ENCODE results near the gene PTPN2. TPM values are rescaled to one million over a fixed set of nuclear protein-coding genes. Genes with fewer than 3 reads are reported as not detected.

PTPN2 gene
- total and polyA plus RNA-seq, 7 experiments from 2014 or later, result 55.8 to 92.2 (median 76.2) TPM

DNA sequence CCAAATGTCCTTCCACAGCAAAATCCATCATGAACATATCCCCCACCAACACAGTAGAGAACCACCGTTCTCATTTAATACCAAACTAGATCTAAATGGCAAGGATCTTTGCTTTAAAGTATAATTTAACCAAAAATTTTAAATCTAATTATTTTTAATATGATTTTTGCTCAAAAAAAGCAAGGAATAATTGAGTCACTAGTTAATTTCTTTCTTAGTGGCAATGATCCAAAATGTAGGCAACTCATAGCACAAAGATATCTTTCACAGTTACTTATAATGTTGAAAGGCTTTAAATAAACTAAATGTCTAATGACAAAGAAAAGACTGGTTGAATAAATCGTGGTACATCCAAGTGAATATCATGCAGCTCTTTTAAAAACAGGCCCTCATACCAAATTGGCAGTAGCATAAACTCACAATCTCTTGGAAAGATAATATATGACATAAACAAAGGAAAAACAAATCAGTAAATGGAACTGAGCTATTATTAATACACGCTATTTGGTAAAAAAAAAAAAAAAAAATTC, 20.3 kb downstream of the PTPN2 start:
- CTCF ChIA-PET, result interaction anchor here (0.6 kb wide), 2 partner anchors 55 to 473 kb away, joined by 3 read pairs; no protein-coding TSS in a partner anchor
- Mint-ChIP-seq H3K27me3 (no peaks in the 10 kb centered on the region), H3K9me3 (no peaks in the 10 kb centered on the region), H3K4me3 (peak overlapping the region in 2 of 10 donors; percentile 1 to 37), H3K36me3 (peaks cover 0 to 16% (median 6%) of the 10 kb centered on the region in 5 donors), H3K27ac (peak overlapping the region in 2 of 9 donors; percentile 7 to 31), H3K4me1 (peaks cover 31 to 70% (median 59%) of the 10 kb centered on the region in 7 donors)
- H3K27ac ChIP-seq (ENCODE audit: low read depth, low read length), result no peak overlapping the region
- H3K4me3 ChIP-seq (ENCODE audit: low read length), result no peak overlapping the region
- POLR2A ChIA-PET, result interaction anchor here (0.6 to 1.1 kb wide), 2 partner anchors 20 to 558 kb away, joined by 4 read pairs; no protein-coding TSS in a partner anchor
- no peaks in the 10 kb centered on the region for H3K36me3 ChIP-seq (ENCODE audit: control insufficient read depth in 2 of 3, insufficient read depth in 3 of 3, low read length in 3 of 3)
- no peak for DNase-seq
- no peaks in the 10 kb centered on the region for H3K27me3 ChIP-seq (ENCODE audit: control insufficient read depth in 2 of 2, insufficient read depth in 2 of 2, low read length in 2 of 2)
- peaks cover 3 to 10% of the 10 kb centered on the region in 2 donors for H3K4me1 ChIP-seq (ENCODE audit: control insufficient read depth in 2 of 2, insufficient read depth in 2 of 2, low read length in 2 of 2)
- intact Hi-C loops (cut with micrococcal nuclease), result no loop called here
- H3K9me3 ChIP-seq (ENCODE audit: control insufficient read depth in 2 of 3, low read length in 3 of 3), result no peaks in the 10 kb centered on the region
- ATAC-seq, result no peak

DNA sequence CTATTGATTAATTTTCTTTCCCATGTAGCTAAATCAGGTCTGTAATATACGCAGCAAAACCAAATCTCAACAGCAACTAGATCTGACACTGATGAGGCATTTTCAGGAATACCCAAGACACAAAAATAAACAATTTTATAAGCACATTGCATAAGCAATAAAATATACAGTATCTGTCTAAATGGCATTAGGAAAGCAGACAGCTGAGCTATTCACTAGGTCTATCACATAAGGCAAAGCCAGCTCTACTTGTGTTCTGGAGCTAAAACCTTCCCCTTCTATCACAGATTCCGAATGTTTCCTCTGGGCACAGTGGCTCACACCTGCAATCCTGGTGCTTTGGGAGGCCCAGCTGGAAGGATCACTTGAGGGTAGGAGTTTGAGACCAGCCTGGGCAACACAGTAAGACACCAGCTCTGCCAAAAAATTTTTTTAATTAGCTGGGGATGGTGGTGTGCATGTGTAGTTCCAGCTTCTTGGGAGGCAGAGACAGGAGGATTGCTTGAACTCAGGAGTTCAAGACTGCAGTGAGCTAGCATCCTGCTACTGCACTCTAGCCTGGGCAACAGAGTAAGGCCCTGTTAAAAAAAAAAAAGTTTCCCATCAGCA, 21.1 kb downstream of the PTPN2 start:
- peaks cover 3 to 13% of the 10 kb centered on the region in 2 donors for H3K4me1 ChIP-seq (ENCODE audit: control insufficient read depth in 2 of 2, insufficient read depth in 2 of 2, low read length in 2 of 2)
- ATAC-seq (no peak), DNase-seq (no peak)
- CTCF ChIA-PET, result interaction anchor here (0.6 kb wide), 3 partner anchors 56 to 555 kb away, joined by 3 to 4 read pairs (median 3); no protein-coding TSS in a partner anchor
- H3K36me3 ChIP-seq (ENCODE audit: control insufficient read depth in 2 of 3, insufficient read depth in 3 of 3, low read length in 3 of 3), result no peaks in the 10 kb centered on the region
- no peaks in the 10 kb centered on the region for H3K27me3 Mint-ChIP-seq
- no peaks in the 10 kb centered on the region for H3K27me3 ChIP-seq (ENCODE audit: control insufficient read depth in 2 of 2, insufficient read depth in 2 of 2, low read length in 2 of 2)
- peaks cover 0 to 18% (median 10%) of the 10 kb centered on the region in 5 donors for H3K36me3 Mint-ChIP-seq
- H3K27ac Mint-ChIP-seq, result peak overlapping the region in 7 of 9 donors; percentile 9 to 73 (median 51)
- no peak overlapping the region for H3K4me3 ChIP-seq (ENCODE audit: low read length)
- no peaks in the 10 kb centered on the region for H3K9me3 ChIP-seq (ENCODE audit: control insufficient read depth in 2 of 3, low read length in 3 of 3)
- no peak overlapping the region for H3K27ac ChIP-seq (ENCODE audit: low read depth, low read length)
- H3K9me3 Mint-ChIP-seq, result no peaks in the 10 kb centered on the region
- peak overlapping the region in 4 of 10 donors; percentile 1 to 10 (median 5) for H3K4me3 Mint-ChIP-seq
- POLR2A ChIA-PET, result interaction anchor here (0.6 to 0.8 kb wide), 3 partner anchors 21 to 559 kb away, joined by 3 to 4 read pairs (median 3); partner anchors contain the start of gene PTPN2
- H3K4me1 Mint-ChIP-seq, result peaks cover 31 to 77% (median 63%) of the 10 kb centered on the region in 7 donors
- intact Hi-C loops (cut with micrococcal nuclease), result no loop called here

DNA sequence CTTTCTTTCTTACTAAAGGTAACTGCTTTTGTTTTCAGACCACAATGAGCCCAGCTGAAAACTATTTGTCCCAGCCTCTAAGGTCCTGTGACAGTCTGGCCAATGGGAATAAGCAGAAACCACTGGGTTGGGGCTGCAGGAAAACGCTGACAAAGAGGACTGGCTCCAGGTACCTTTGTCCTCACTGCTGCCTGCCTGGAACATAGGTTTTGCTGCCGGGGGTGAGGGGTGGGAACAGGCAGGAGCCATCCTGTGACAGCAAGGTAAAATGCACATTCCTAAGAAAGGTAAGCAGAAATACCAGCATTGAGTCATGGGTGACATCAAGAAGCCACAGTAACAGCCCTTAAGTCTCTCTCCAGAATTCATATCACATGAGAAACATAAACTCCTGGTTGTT, 21.6 kb downstream of the PTPN2 start:
- Mint-ChIP-seq H3K27me3 (no peaks in the 10 kb centered on the region), H3K4me1 (peaks cover 31 to 77% (median 63%) of the 10 kb centered on the region in 7 donors), H3K9me3 (no peaks in the 10 kb centered on the region), H3K36me3 (peaks cover 0 to 16% (median 11%) of the 10 kb centered on the region in 5 donors), H3K27ac (peak overlapping the region in 6 of 9 donors; percentile 9 to 73 (median 44)), H3K4me3 (peak overlapping the region in 3 of 10 donors; percentile 5 to 10 (median 5))
- H3K4me1 ChIP-seq (ENCODE audit: control insufficient read depth in 2 of 2, insufficient read depth in 2 of 2, low read length in 2 of 2), result peaks cover 3 to 15% of the 10 kb centered on the region in 2 donors
- DNase-seq, result no peak
- intact Hi-C loops (cut with micrococcal nuclease), result no loop called here
- H3K4me3 ChIP-seq (ENCODE audit: low read length), result no peak overlapping the region
- CTCF ChIA-PET, result interaction anchor here (0.6 kb wide), 1 partner anchor 555 kb away, joined by 4 read pairs; no protein-coding TSS in a partner anchor
- no peak for ATAC-seq
- H3K27ac ChIP-seq (ENCODE audit: low read depth, low read length), result no peak overlapping the region
- H3K36me3 ChIP-seq (ENCODE audit: control insufficient read depth in 2 of 3, insufficient read depth in 3 of 3, low read length in 3 of 3), result no peaks in the 10 kb centered on the region
- no peaks in the 10 kb centered on the region for H3K9me3 ChIP-seq (ENCODE audit: control insufficient read depth in 2 of 3, low read length in 3 of 3)
- POLR2A ChIA-PET, result interaction anchor here (0.7 to 0.8 kb wide), 2 partner anchors 21 to 89 kb away, joined by 3 read pairs; partner anchors contain the start of gene PTPN2
- H3K27me3 ChIP-seq (ENCODE audit: control insufficient read depth in 2 of 2, insufficient read depth in 2 of 2, low read length in 2 of 2), result no peaks in the 10 kb centered on the region

DNA sequence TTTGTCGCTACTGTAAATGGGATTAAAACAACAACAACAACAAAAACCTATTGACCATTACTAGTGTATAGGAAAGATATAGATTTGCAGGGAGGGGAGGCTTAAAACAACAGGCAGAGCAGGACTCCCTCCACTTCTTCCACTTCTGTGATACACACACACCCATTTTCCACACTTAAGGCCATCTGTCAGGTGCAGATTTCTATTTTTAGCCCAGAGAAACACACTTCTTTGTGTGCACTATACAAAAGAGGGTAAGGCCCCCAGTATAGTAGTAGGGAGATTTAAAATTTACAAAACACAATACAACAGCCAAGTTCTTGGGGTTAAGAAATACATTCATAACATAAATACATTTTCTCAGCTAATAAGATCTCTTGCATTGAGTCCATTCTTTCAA, 22.4 kb downstream of the PTPN2 start:
- H3K27ac Mint-ChIP-seq, result peak overlapping the region in 5 of 9 donors; percentile 5 to 52 (median 43)

DNA sequence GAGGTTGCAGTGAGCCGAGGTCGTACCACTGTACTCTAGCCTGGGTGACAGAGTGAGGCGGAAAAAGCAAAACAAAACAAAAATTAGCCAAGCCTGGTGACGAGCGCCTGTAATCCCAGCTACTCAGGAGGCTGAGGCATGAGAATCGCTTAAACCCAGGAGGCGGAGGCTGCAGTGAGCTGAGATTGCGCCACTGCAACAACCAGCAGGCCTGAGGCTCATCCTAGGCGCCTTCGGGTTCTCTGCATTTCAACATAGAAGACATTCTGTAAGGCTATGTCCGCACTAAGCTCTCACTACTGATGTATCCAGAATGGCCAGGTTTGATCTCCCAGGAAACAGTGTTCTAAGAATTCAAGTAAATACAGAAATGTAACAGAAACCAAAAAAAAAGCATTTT, 23.5 kb downstream of the PTPN2 start:
- peaks cover 6 to 28% (median 20%) of the 10 kb centered on the region in 5 donors for H3K36me3 Mint-ChIP-seq
- intact Hi-C loops (cut with micrococcal nuclease), result no loop called here
- Histone ChIP-seq H3K27me3 (ENCODE audit: control insufficient read depth in 2 of 2, insufficient read depth in 2 of 2, low read length in 2 of 2) (no peaks in the 10 kb centered on the region), H3K36me3 (ENCODE audit: control insufficient read depth in 2 of 3, insufficient read depth in 3 of 3, low read length in 3 of 3) (peaks cover 0 to 6% (median 0%) of the 10 kb centered on the region in 3 experiments), H3K4me1 (ENCODE audit: control insufficient read depth in 2 of 2, insufficient read depth in 2 of 2, low read length in 2 of 2) (peaks cover 3 to 15% of the 10 kb centered on the region in 2 donors), H3K9me3 (ENCODE audit: control insufficient read depth in 2 of 3, low read length in 3 of 3) (no peaks in the 10 kb centered on the region), H3K4me3 (ENCODE audit: low read length) (no peak overlapping the region), H3K27ac (ENCODE audit: low read depth, low read length) (no peak overlapping the region)
- H3K9me3 Mint-ChIP-seq, result no peaks in the 10 kb centered on the region
- H3K27ac Mint-ChIP-seq, result no peak overlapping the region
- ATAC-seq, result no peak
- ChIA-PET POLR2A (no interaction called here), CTCF (no interaction called here)
- H3K4me1 Mint-ChIP-seq, result peaks cover 32 to 84% (median 72%) of the 10 kb centered on the region in 7 donors
- no peaks in the 10 kb centered on the region for H3K27me3 Mint-ChIP-seq
- H3K4me3 Mint-ChIP-seq, result no peak overlapping the region
- no peak for DNase-seq

More for the DNA sequence above, 22.4 kb downstream of the PTPN2 start:
- H3K27me3 Mint-ChIP-seq, result no peaks in the 10 kb centered on the region
- H3K36me3 Mint-ChIP-seq, result peaks cover 0 to 19% (median 12%) of the 10 kb centered on the region in 5 donors
- CTCF ChIA-PET, result no interaction called here
- H3K4me3 ChIP-seq (ENCODE audit: low read length), result no peak overlapping the region
- no peaks in the 10 kb centered on the region for H3K9me3 ChIP-seq (ENCODE audit: control insufficient read depth in 2 of 3, low read length in 3 of 3)
- peaks cover 31 to 79% (median 66%) of the 10 kb centered on the region in 7 donors for H3K4me1 Mint-ChIP-seq
- H3K36me3 ChIP-seq (ENCODE audit: control insufficient read depth in 2 of 3, insufficient read depth in 3 of 3, low read length in 3 of 3), result no peaks in the 10 kb centered on the region
- H3K9me3 Mint-ChIP-seq, result no peaks in the 10 kb centered on the region
- POLR2A ChIA-PET, result no interaction called here
- no peak for DNase-seq
- H3K4me3 Mint-ChIP-seq, result peak overlapping the region in 2 of 10 donors; percentile 4 to 7
- ATAC-seq, result no peak
- no peak overlapping the region for H3K27ac ChIP-seq (ENCODE audit: low read depth, low read length)
- H3K4me1 ChIP-seq (ENCODE audit: control insufficient read depth in 2 of 2, insufficient read depth in 2 of 2, low read length in 2 of 2), result peaks cover 3 to 15% of the 10 kb centered on the region in 2 donors
- intact Hi-C loops (cut with micrococcal nuclease), result no loop called here
- no peaks in the 10 kb centered on the region for H3K27me3 ChIP-seq (ENCODE audit: control insufficient read depth in 2 of 2, insufficient read depth in 2 of 2, low read length in 2 of 2)

DNA sequence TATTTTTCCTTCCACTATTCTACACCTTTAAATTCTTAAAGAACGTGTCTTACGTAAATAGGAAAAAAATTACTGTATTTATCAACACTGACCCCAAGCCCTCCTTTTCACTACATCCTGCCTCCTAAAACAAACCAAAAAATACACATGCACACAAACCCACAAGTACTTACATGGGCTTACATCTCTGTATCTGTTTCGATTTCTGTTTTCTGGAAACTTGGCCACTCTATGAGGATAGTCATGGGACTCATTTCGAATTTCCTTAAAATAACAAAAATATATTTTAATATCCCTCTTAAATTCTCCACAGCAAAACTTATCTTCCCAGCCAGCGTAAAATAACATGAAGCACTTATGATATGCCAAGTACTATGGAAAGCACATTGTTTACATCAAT, 25.0 kb downstream of the PTPN2 start:
- H3K4me3 ChIP-seq (ENCODE audit: low read length), result no peak overlapping the region
- H3K4me3 Mint-ChIP-seq, result peak overlapping the region in 4 of 10 donors; percentile 17 to 40 (median 26)
- no peak for ATAC-seq
- POLR2A ChIA-PET, result no interaction called here
- H3K4me1 Mint-ChIP-seq, result peaks cover 32 to 81% (median 76%) of the 10 kb centered on the region in 7 donors
- CTCF ChIA-PET, result no interaction called here
- peaks cover 0 to 17% (median 0%) of the 10 kb centered on the region in 3 experiments for H3K36me3 ChIP-seq (ENCODE audit: control insufficient read depth in 2 of 3, insufficient read depth in 3 of 3, low read length in 3 of 3)
- no peaks in the 10 kb centered on the region for H3K27me3 Mint-ChIP-seq
- intact Hi-C loops (cut with micrococcal nuclease), result loop anchor here in 1 of 2 donors (1.0 kb wide), 1 partner anchor 20 kb away; no protein-coding TSS in a partner anchor
- peaks cover 0 to 1% (median 0%) of the 10 kb centered on the region in 11 donors for H3K9me3 Mint-ChIP-seq
- peak overlapping the region in 2 of 9 donors; percentile 3 to 72 for H3K27ac Mint-ChIP-seq
- H3K4me1 ChIP-seq (ENCODE audit: control insufficient read depth in 2 of 2, insufficient read depth in 2 of 2, low read length in 2 of 2), result peaks cover 3 to 15% of the 10 kb centered on the region in 2 donors
- no peaks in the 10 kb centered on the region for H3K9me3 ChIP-seq (ENCODE audit: control insufficient read depth in 2 of 3, low read length in 3 of 3)
- no peaks in the 10 kb centered on the region for H3K27me3 ChIP-seq (ENCODE audit: control insufficient read depth in 2 of 2, insufficient read depth in 2 of 2, low read length in 2 of 2)
- no peak for DNase-seq
- no peak overlapping the region for H3K27ac ChIP-seq (ENCODE audit: low read depth, low read length)
- H3K36me3 Mint-ChIP-seq, result peaks cover 18 to 39% (median 30%) of the 10 kb centered on the region in 5 donors

Data from naive thymus-derived CD4-positive, alpha-beta T cell (primary cell).